SU-DHL-6 (cell line): ENCODE results near the gene OR6S1.
"Not testable (repeated sequence)": the region's sequence is repeated elsewhere in the genome, so short reads cannot be mapped to it uniquely, and the experiment has no call there.

Experiments
- H2AFZ ChIP-seq: fragments of 200-600 bp; sonication (generic); 2 replicates; pipeline ENCODE4 v1.6.1; 2014; ENCODE audit warnings: low read depth, mild to moderate bottlenecking, moderate library complexity, mixed read lengths, antibody characterized with exemption, low read length; ENCODE audit not compliant: severe bottlenecking
- H3F3A ChIP-seq: fragments of 200-600 bp; shearing (Covaris generic); 2 replicates; pipeline ENCODE4 v1.6.0; 2016; ENCODE audit warnings: antibody characterized with exemption, mild to moderate bottlenecking; ENCODE audit not compliant: insufficient read depth
- H3K27ac ChIP-seq: fragments of 200-600 bp; sonication (generic); 2 replicates; pipeline ENCODE4 v1.5.1; 2016; ENCODE audit warnings: low read depth, mild to moderate bottlenecking, low read length, moderate library complexity, mixed read lengths
- H3K27me3 ChIP-seq: fragments of 200-600 bp; sonication (generic), shearing (Covaris generic); 2 replicates; pipeline ENCODE4 v1.6.0; 2014; ENCODE audit warnings: mild to moderate bottlenecking, low read length
- H3K36me3 ChIP-seq: fragments of 200-600 bp; sonication (generic); 2 replicates; pipeline ENCODE4 v1.6.1; 2014; ENCODE audit warnings: mild to moderate bottlenecking, low read length, mixed read lengths
- H3K4me2 ChIP-seq: fragments of 300-600, 200-600 bp; shearing (Covaris generic), sonication (generic); 2 replicates; pipeline ENCODE4 v1.6.0; 2014; ENCODE audit warnings: low read length, low read depth, mild to moderate bottlenecking; ENCODE audit not compliant: poor library complexity, severe bottlenecking
- H3K4me3 ChIP-seq: fragments of 200-600 bp; sonication (generic); 2 replicates; pipeline ENCODE4 v1.5.1; 2014; ENCODE audit warnings: antibody characterized with exemption, low read length, mild to moderate bottlenecking, mixed read lengths; ENCODE audit not compliant: insufficient read depth, poor library complexity, severe bottlenecking
- H3K79me2 ChIP-seq: fragments of 200-600 bp; sonication (generic); 2 replicates; pipeline ENCODE4 v1.6.1; 2014; ENCODE audit warnings: mild to moderate bottlenecking, low read length, moderate library complexity; ENCODE audit not compliant: insufficient read depth
- H3K9ac ChIP-seq: fragments of 200-600 bp; sonication (generic); 2 replicates; pipeline ENCODE4 v1.7.0; 2014; ENCODE audit warnings: mild to moderate bottlenecking, low read length
- H3K9me2 ChIP-seq: fragments of 200-600 bp; sonication (generic); replicated peaks from 2 replicates; pipeline ENCODE4 v1.6.1; 2014; ENCODE audit warnings: low read length; ENCODE audit not compliant: insufficient read depth
- H3K9me3 ChIP-seq: fragments of 200-600 bp; sonication (generic); 2 replicates; pipeline ENCODE4 v1.6.1; 2014; ENCODE audit warnings: low read length, mixed read lengths; ENCODE audit not compliant: insufficient read depth
- H4K20me1 ChIP-seq: fragments of 200-600 bp; sonication (generic); 2 replicates; pipeline ENCODE4 v1.6.1; 2014; ENCODE audit warnings: low read depth, mild to moderate bottlenecking, antibody characterized with exemption, low read length, moderate library complexity, mixed read lengths
- CTCF ChIP-seq: fragments of 200-600 bp; sonication (generic); IDR thresholded peaks from one replicate; pipeline ENCODE4 v1.5.1; 2017; ENCODE audit warnings: antibody characterized with exemption, mild to moderate bottlenecking, low read length, moderate library complexity; ENCODE audit not compliant: insufficient read depth, poor library complexity, severe bottlenecking
- EZH2phosphoT487 ChIP-seq: fragments of 200-600 bp; sonication (generic), shearing (Covaris generic); conservative IDR thresholded peaks from 2 replicates; pipeline ENCODE4 v1.6.1; 2018; ENCODE audit warnings: mild to moderate bottlenecking, antibody characterized with exemption, low read length, moderate library complexity, mixed read lengths

The OR6S1 gene

GRCh38 chr14:20602583-20602982, 38.9 kb downstream of the OR6S1 start:
- TF ChIP-seq EZH2phosphoT487 = no peak
- no peak for TF ChIP-seq CTCF
- H3K27ac ChIP-seq = no peak overlapping the region
- H2AFZ ChIP-seq = no peak overlapping the region
- H3K27me3 ChIP-seq = no peaks in the 10 kb centered on the region
- H3K9me3 ChIP-seq = no peaks in the 10 kb centered on the region
- no peaks in the 10 kb centered on the region for H3K9me2 ChIP-seq
- H3K4me3 ChIP-seq = no peak overlapping the region
- no peaks in the 10 kb centered on the region for H3F3A ChIP-seq
- no peak overlapping the region for H3K4me2 ChIP-seq
- H3K36me3 ChIP-seq = no peaks in the 10 kb centered on the region
- no peak overlapping the region for H3K9ac ChIP-seq
- no peaks in the 10 kb centered on the region for H3K79me2 ChIP-seq
- no peaks in the 10 kb centered on the region for H4K20me1 ChIP-seq

GRCh38 chr14:20601522-20601921, 40.0 kb downstream of the OR6S1 start:
- Histone ChIP-seq H3K4me2 (no peak overlapping the region), H3K9me2 (no peaks in the 10 kb centered on the region), H3K36me3 (no peaks in the 10 kb centered on the region), H3K27ac (no peak overlapping the region), H3K79me2 (no peaks in the 10 kb centered on the region), H3F3A (no peaks in the 10 kb centered on the region), H3K9me3 (no peaks in the 10 kb centered on the region), H3K4me3 (no peak overlapping the region), H3K9ac (no peak overlapping the region), H4K20me1 (no peaks in the 10 kb centered on the region), H2AFZ (no peak overlapping the region), H3K27me3 (no peaks in the 10 kb centered on the region)
- TF ChIP-seq EZH2phosphoT487 (no peak), CTCF (no peak)

GRCh38 chr14:20597108-20597507, 44.4 kb downstream of the OR6S1 start:
- no peaks in the 10 kb centered on the region for H3K9me3 ChIP-seq
- no peaks in the 10 kb centered on the region for H3K79me2 ChIP-seq
- H3K9ac ChIP-seq = no peak overlapping the region
- H3K27me3 ChIP-seq = no peaks in the 10 kb centered on the region
- H3K4me3 ChIP-seq = no peak overlapping the region
- H3K9me2 ChIP-seq = no peaks in the 10 kb centered on the region
- no peak overlapping the region for H3K27ac ChIP-seq
- H3K36me3 ChIP-seq = no peaks in the 10 kb centered on the region
- no peaks in the 10 kb centered on the region for H3F3A ChIP-seq
- H3K4me2 ChIP-seq = no peak overlapping the region
- TF ChIP-seq EZH2phosphoT487 = no peak
- H2AFZ ChIP-seq = no peak overlapping the region
- no peaks in the 10 kb centered on the region for H4K20me1 ChIP-seq

- H2AFZ ChIP-seq, H3K36me3 ChIP-seq, H3K4me3 ChIP-seq, H3K9me3 ChIP-seq, H3K27ac ChIP-seq, H3F3A ChIP-seq, H3K9ac ChIP-seq, H3K9me2 ChIP-seq, H3K4me2 ChIP-seq, H3K79me2 ChIP-seq, H4K20me1 ChIP-seq, H3K27me3 ChIP-seq: not testable (repeated sequence)
Observed at GRCh38 chr14:20595726-20596125, 45.8 kb downstream of the OR6S1 start.
